Colonic mucosa (tissue), 4 donors: Measurements from ENCODE around the gene SLC39A10. TPM values are rescaled to one million over a fixed set of nuclear protein-coding genes. Genes with fewer than 3 reads are reported as not detected.

ENCODE experiments used
- DNase-seq: peaks from one replicate; pipeline ENCODE4 v3.0.0-alpha.2; 2020
- H3K27ac ChIP-seq: fragments of 200-600 bp; one replicate; pipeline ENCODE4 v1.8.0; 2021
- H3K27me3 ChIP-seq: fragments of 200-600 bp; one replicate; pipeline ENCODE4 v1.8.0; 2021
- H3K36me3 ChIP-seq: fragments of 200-600 bp; one replicate; pipeline ENCODE4 v1.8.0; 2021
- H3K4me1 ChIP-seq: fragments of 200-600 bp; one replicate; pipeline ENCODE4 v1.8.0; 2021; ENCODE audit warnings: mild to moderate bottlenecking
- H3K4me3 ChIP-seq: fragments of 200-600 bp; one replicate; pipeline ENCODE4 v1.8.0; 2021
- H3K9ac ChIP-seq, 2 donors: one replicate each; pipeline ENCODE4 v1.7.0; 2013; ENCODE audit warnings: control low read depth in 2 of 2, low read depth in 2 of 2, low read length in 2 of 2
- H3K9me3 ChIP-seq: fragments of 200-600 bp; one replicate; pipeline ENCODE4 v1.8.0; 2021
- intact Hi-C: fragments of 100-400 bp; cut with DNase I; formaldehyde crosslinking; loops from one replicate; pipeline ENCODE4 v1.14.1; 2022
- total RNA-seq, 2 donors: library from RNA; stranded (reverse); fragmentation: NEBNext Ultra II Directional in 1 of 2; extraction: Animal tissue kit (Norgen Biotek cat#: 25700) in 1 of 2; gene quantifications; one replicate each; pipeline ENCODE4 v1.2.1, GENCODE V29; 2021
- TF ChIP-seq, protein P1 (sequence below): fragments of 200-600 bp; IDR thresholded peaks from one replicate; pipeline ENCODE4 v1.8.0; 2022; ENCODE audit warnings: antibody characterized with exemption, mild to moderate bottlenecking
- donor health status: healthy.
- donor health status: DM: no; HTN: no; CAD: no.
- donor health status: DM: no; HTN: no; CAD: no.

The SLC39A10 gene
- total RNA-seq, 2 donors from 2014 or later, result 12.8 to 16.5 TPM

GRCh38 chr2:195732574-195732973, 75.5 kb downstream of the SLC39A10 start:
- H3K27me3 ChIP-seq, result no peaks in the 10 kb centered on the region
- H3K36me3 ChIP-seq, result no peaks in the 10 kb centered on the region
- TF ChIP-seq, protein P1, sequence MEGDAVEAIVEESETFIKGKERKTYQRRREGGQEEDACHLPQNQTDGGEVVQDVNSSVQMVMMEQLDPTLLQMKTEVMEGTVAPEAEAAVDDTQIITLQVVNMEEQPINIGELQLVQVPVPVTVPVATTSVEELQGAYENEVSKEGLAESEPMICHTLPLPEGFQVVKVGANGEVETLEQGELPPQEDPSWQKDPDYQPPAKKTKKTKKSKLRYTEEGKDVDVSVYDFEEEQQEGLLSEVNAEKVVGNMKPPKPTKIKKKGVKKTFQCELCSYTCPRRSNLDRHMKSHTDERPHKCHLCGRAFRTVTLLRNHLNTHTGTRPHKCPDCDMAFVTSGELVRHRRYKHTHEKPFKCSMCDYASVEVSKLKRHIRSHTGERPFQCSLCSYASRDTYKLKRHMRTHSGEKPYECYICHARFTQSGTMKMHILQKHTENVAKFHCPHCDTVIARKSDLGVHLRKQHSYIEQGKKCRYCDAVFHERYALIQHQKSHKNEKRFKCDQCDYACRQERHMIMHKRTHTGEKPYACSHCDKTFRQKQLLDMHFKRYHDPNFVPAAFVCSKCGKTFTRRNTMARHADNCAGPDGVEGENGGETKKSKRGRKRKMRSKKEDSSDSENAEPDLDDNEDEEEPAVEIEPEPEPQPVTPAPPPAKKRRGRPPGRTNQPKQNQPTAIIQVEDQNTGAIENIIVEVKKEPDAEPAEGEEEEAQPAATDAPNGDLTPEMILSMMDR, result no peak

DNA sequence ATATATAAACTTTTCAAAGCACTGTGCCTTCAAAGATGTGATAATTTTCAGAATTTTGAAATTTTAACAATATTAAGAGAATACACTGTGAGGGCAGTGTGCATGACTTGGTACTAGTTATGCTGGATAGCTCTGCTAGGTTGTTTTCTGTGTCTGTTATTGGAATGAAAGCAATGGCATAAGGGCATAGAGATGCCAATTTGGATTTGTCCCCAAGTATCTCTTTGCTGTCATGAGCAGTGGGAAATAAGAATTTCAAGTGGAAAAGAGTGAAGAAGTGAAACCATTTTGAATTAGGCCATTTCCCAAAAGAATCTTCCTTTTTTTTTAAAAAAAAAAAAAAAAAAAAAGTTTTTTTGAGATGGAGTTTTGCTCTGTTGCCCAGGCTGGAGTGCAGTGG, 76.8 kb downstream of the SLC39A10 start:
- intact Hi-C loops, result no loop called here
- H3K27ac ChIP-seq, result no peak overlapping the region
- TF ChIP-seq, protein P1, result no peak

More at GRCh38 chr2:195732574-195732973, 75.5 kb downstream of the SLC39A10 start:
- H3K9me3 ChIP-seq, result no peaks in the 10 kb centered on the region
- no peak overlapping the region for H3K27ac ChIP-seq
- intact Hi-C loops, result no loop called here
- DNase-seq, result no peak
- H3K4me3 ChIP-seq, result no peak overlapping the region
- no peak overlapping the region for H3K9ac ChIP-seq
- no peaks in the 10 kb centered on the region for H3K4me1 ChIP-seq

GRCh38 chr2:195734395-195734794, 77.4 kb downstream of the SLC39A10 start:
- no peak overlapping the region for H3K27ac ChIP-seq
- intact Hi-C loops, result no loop called here
- no peak for DNase-seq
- H3K4me3 ChIP-seq, result no peak overlapping the region
- no peaks in the 10 kb centered on the region for H3K27me3 ChIP-seq
- H3K9ac ChIP-seq, result no peak overlapping the region
- no peaks in the 10 kb centered on the region for H3K4me1 ChIP-seq
- TF ChIP-seq, protein P1, result no peak
- no peaks in the 10 kb centered on the region for H3K36me3 ChIP-seq
- no peaks in the 10 kb centered on the region for H3K9me3 ChIP-seq

More for the DNA sequence above, 76.8 kb downstream of the SLC39A10 start:
- no peak overlapping the region for H3K9ac ChIP-seq
- no peak overlapping the region for H3K4me3 ChIP-seq
- no peaks in the 10 kb centered on the region for H3K9me3 ChIP-seq
- no peaks in the 10 kb centered on the region for H3K36me3 ChIP-seq
- H3K4me1 ChIP-seq, result no peaks in the 10 kb centered on the region
- no peaks in the 10 kb centered on the region for H3K27me3 ChIP-seq
- DNase-seq, result no peak

GRCh38 chr2:195734931-195735330, 77.9 kb downstream of the SLC39A10 start:
- no peaks in the 10 kb centered on the region for H3K9me3 ChIP-seq
- no peaks in the 10 kb centered on the region for H3K4me1 ChIP-seq
- no peak for DNase-seq
- H3K9ac ChIP-seq, result no peak overlapping the region
- TF ChIP-seq, protein P1, result no peak
- intact Hi-C loops, result no loop called here
- no peak overlapping the region for H3K4me3 ChIP-seq
- H3K36me3 ChIP-seq, result no peaks in the 10 kb centered on the region
- H3K27me3 ChIP-seq, result no peaks in the 10 kb centered on the region
- H3K27ac ChIP-seq, result no peak overlapping the region

DNA sequence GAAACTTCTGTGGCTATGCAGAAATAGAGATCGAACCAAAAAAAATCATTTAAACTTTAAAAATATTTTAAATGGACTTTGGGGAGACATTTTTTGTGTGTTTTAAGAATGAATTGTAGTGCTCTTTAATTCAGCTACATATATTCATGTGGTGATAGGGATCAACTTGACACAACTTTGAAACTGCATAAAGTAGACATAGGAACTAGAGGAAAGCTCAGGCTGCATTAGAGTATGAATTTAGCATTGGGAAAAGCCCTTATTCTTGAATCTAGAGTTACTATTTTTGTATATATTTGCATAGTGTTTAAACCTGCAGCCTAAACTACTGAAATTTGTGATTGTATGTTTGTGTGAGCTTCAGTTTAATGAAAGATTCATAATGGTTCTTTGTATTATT, 78.3 kb downstream of the SLC39A10 start:
- DNase-seq, result no peak
- H3K9ac ChIP-seq, result no peak overlapping the region
- intact Hi-C loops, result no loop called here
- no peaks in the 10 kb centered on the region for H3K36me3 ChIP-seq
- TF ChIP-seq, protein P1, result no peak
- H3K4me1 ChIP-seq, result no peaks in the 10 kb centered on the region
- no peaks in the 10 kb centered on the region for H3K9me3 ChIP-seq
- no peak overlapping the region for H3K27ac ChIP-seq
- H3K27me3 ChIP-seq, result no peaks in the 10 kb centered on the region
- no peak overlapping the region for H3K4me3 ChIP-seq
